RPMI8226 (cell line): ENCODE data around the gene SEMA5A.

Source experiments
- DNase-seq: peaks from one replicate; pipeline ENCODE4 v3.0.0-alpha.2; 2015

SEMA5A gene

DNA sequence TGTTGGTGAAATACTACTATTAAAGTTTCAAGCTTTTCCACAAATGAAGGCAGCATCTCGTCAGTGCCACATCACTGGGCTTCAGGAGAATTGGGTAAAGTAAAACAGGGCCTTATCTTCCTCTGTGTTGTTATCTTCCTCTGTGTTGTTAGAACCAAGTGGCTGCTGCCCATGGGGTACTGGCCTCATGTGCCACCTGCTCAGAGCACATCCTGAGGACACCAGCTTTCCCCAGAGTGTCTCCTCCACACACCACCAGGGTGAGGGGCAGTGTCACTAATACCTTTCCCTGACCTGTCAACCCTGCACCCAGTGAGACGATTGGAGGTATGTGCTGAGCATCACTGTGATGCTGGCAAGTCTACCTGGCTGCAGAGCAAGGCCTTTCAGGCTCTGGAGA lies 499.9 kb downstream of the SEMA5A start:
- DNase-seq = no peak

DNA sequence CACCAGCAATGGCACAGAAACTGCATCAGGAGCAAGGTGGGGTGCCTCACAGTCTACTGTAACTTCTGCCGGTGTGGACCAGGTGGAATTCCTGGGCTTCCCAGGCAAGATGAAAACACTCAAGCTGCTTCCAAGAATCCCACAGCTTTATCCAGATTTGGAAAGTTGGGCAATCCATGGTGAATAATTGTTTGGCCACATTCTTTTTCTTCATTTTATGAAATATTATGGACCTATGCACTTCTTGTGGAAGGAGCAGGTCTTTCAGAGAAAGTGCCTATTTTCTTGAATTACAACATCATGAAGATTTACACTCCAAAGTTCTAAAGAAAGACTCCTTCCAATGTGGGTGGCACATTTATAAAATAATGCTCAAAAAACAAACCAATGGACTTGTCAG lies 503.6 kb downstream of the SEMA5A start:
- DNase-seq = no peak

DNA sequence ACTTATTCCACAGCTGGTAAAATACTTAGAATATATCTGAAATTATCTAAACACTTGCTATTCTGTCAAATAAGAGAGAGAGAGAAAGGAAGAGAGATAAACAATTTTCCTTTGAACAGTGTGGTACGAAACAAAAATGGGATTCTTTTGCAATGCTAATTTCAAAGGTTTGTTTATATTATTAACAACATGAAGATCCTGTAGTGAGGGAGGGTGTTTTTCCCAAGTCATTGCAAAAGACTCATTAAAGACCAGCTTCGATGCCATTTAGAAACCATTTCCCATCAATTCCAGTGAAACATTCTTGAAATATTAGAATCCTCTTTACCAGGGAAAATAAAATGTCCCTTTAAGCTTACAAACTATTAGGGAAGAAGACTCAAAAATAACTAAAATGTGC lies 505.4 kb downstream of the SEMA5A start:
- no peak for DNase-seq

DNA sequence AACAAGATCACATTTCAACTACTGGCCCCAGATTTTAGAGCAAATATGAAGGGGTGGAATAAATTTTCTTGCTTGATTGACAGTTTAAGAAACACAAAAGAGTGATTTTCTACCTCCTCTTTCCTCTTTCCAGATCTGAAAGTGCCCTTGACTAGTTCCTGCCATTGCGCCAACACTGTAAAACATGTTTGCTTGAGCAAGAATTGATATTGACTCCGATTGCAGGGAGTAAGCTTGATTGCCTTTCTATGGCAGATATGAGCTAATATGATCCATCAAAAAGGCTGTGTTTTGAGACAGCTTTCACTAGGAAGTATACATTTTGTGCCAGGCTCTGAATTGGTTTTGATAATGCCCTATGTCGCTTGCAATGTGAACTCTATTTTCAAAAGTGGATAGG lies 508.8 kb downstream of the SEMA5A start:
- DNase-seq = no peak

DNA sequence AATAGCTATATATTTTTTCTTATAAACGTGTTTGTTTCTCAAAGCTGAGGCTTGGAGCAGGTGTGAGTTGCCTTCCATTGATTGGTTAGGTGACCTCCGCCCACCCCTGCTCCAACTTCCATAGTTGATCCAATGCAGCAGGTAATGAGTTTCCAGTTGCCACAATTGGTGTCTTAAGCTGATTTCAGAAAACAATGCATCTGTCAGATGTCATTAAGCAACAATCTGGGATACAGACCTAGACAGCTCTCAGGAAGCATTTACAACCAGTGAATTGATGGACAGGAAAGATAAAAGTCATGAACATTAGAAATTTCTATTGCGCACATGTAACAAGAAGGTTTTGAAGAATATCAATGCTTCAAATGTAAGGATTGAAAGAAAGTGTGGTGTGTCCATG lies 510.5 kb downstream of the SEMA5A start:
- no peak for DNase-seq

DNA sequence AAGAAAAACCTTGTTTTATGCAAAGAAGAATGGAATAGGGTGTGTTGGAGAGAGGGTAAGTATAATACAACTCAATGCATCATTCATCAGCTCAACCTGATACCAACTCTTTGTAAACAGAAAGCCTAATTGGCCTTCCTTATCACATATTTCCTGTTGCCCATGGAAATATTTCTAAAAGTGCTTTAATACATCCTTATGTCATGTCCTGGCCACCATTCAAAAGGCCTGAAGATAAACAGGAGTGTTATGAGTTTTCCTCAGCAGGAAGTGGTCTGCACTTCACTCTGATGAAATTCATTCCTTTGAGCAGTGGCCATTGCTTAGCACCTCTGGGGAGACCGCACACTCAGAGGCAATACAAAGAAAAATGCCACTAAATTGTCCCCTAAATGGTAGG lies 511.2 kb downstream of the SEMA5A start:
- DNase-seq = no peak

DNA sequence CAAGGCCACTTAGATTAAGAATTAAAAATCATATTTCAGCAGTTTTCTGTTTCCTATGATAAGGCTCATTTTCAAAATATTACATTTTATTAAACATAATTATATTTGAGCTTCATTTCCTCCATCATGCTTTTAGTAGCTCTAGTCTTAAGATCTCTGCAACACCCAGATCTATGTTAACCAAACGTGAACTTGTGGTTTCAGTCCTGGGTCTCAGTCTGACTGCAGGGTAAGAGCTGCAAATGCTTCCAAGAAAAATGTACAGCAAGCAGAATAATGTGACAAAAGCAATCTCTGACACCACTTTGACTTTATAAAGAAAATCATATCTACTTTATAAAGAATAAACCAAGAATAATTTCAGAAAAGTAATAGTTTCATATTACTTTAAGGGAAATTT lies 512.4 kb downstream of the SEMA5A start:
- no peak for DNase-seq

DNA sequence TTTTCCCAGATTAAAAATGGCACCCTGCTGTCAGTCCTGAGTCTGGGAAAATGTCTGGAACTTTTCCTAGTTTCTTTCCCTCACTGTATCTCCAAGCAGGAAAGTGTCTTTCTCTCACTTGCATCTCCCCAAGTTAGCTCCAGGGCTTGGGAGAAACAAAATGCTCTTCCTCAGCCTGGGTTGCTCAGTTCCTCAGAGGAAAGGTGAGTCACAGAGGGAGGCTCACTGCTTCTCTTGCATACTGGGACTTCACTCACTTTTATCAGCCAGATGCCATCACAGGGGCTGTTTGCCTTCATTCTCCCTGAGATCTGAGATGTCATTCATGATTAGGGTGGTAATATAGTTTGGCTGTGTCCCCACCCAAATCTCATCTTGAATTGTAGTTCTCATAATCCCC lies 519.9 kb downstream of the SEMA5A start:
- no peak for DNase-seq

DNA sequence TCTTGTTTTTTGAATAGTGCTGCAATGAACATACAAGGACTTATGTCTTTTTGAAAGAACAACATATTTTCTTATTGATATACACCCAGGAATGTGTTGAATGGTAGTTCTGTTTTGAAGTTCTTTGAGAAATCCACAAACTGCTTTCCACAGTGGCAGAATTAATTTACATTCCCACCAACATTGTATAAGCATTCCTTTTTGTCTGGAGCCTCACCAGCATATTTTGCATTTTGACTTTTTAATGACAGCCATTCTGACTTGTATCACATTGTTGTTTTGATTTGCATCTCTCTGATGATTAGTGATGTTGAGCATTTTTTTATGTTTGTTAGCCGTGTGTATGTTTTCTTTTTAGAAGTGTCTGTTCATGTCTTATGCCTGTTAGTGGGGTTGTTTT lies 524.9 kb downstream of the SEMA5A start:
- DNase-seq = no peak

DNA sequence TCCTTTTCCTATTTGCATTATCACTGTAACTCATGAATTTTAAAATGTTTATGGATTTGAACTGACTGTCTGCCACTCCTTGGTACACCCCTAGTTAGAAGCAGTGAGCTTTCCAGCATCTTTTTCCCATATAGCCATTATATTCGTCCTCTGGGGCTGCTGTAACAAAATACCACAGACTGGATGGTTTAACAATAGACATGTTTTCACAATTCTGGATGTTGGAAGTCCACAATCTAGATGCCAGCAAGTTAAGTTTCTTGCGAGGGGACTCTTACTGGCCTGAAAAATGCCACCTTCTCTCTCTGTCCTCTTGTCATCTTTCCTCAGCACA lies 530.0 kb downstream of the SEMA5A start:
- no peak for DNase-seq

DNA sequence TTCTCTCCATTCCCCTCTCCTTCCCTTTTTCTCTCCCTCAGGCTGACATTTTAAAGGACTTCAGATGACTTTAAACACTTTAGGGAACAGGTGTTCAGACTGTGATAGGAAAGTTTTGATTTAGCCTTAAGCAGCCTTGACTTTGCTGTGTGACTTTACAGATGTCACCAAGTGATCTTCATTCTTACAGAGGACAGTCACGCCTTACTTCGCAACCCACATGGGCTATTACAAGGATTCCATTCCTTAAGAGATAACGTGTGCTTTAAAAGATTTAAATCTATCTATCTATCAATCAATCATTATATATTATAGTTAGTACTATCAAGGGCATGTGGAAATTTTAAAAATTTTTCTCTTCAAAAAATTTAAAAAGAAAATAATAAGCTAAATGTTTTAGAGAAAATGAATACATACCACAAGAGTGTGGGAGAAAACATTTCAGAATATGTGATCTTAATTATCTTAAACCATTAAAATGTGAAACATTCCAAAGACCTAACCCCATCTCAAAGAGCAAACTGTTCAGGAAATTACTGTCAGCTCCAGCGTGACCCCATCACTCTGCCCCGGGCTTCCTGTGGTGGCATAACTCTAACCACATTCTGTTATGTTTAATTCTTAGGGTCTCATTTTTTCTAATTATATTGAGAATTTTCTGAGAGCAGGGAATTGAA lies 530.5 kb downstream of the SEMA5A start:
- no peak for DNase-seq

DNA sequence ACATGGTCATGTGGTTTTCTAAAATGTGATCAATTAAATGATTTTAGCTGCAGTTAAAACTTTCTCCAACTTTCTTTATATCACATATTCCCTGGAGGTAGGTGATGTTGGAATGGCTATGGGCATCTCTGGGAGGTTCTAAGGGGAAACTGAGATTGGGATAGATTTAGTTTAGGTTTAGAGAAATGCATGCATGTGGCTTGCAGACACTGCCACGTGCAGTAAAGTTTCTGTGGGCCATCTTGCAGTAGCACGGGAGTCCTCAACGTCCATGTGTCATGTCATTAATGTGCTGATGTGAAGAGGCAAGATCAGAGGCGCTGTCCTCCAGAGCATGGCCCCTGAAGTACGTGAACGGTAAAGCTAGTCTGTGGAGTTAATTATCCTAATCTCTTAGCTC lies 532.7 kb downstream of the SEMA5A start:
- no peak for DNase-seq

DNA sequence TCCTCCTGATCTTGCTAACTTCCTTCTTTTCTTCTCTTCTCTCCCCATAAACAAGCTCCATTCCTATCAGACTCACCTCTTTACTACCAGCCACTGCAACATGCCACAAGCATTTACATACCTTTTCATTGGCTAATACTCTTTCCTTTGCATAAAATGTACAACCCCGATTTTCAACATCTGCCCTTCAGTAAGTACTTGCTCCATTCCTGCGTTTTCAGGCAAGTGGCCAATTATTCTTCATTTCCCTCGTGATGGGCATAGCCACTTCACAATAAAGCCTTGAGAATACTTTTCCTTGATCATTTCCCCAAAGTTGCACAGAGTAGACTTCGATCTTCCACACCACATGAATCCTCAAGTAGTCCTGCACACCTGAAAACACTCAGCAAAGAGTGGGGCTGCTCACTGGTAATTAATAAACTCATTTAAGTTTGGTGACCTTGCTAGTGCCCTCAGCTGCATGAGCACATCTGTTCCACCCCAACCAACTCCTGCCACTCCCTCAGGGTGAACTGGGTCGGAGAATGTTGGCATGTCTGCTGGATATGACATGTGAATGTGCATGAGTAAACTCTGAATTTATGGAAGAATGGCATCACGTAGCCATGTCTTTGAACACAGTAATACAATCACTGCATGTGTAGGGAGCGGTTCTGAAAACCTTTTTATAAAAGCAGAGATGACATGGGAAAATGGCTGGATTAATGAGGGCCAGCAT lies 535.8 kb downstream of the SEMA5A start:
- DNase-seq = no peak

DNA sequence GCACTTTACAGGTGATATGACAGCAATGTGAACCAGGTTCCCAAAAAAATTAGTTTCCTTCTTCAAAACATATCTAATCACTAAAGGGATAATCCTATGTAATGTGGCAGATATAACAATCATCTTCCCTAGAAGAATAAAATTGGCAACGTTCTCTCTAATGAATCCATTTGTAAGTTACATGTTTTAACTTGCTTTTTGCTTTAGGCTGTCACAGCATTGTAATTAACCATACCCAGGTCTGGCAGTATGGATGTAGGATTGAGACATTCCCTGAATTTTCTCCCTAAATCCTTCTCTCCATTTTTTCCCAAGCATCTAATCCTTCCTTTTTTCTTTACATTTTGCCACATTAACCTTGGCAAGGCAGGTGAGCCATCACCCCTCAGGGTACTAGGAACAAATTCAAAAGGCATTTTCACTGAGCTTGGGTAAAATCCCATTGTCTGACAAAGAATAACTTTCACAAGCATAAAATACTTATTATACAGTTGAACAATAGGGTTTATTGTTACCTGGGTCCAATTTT lies 548.3 kb downstream of the SEMA5A start:
- DNase-seq = no peak

DNA sequence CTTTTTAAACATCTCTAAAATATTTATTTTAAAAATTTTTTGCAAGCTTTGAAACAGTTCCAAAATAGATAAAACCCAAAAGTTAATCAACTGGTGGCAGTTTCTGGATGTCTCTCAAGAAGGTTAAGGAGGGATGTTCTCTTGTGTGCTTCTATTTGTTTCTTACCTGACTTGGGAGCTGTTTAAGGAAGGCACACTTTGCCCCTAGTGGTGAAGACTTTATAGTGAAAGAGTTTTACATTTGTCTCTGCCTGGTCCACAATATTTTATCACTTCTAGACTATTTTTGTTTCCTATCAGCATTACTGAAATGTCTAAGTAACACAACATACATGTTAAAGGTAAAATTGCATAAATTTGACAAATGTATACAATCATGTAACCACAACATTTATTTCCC lies 552.8 kb downstream of the SEMA5A start:
- no peak for DNase-seq
